Keratinocyte (primary cell): ENCODE results near the gene MYH7B. TPM values are rescaled to one million over a fixed set of nuclear protein-coding genes. Genes with fewer than 3 reads are reported as not detected.

Source experiments
- DNase-seq: peaks from one replicate; pipeline ENCODE4 v3.0.0-alpha.2; 2011; ENCODE audit warnings: low read depth, missing footprints, low spot score
- FAIRE-seq: peaks from 2 replicates; lab custom pipeline; 2011; peaks lifted over from hg19 to GRCh38; lab: Jason Lieb, UNC
- H2AFZ ChIP-seq: 2 replicates; pipeline ENCODE4 v1.6.0; 2012; ENCODE audit warnings: low read length, control low read depth, inconsistent platforms; ENCODE audit not compliant: control insufficient read depth
- H3K27ac ChIP-seq: 2 replicates; pipeline ENCODE4 v1.5.1; 2011; ENCODE audit warnings: low read length; ENCODE audit not compliant: control insufficient read depth, insufficient read depth
- H3K27me3 ChIP-seq: 3 replicates; pipeline ENCODE4 v1.6.0; 2011; ENCODE audit warnings: low read length; ENCODE audit not compliant: control insufficient read depth, insufficient read depth; ENCODE audit errors: extremely low read depth
- H3K36me3 ChIP-seq, 2 experiments: 2 replicates in 1 of 2; 3 replicates in 1 of 2; pipeline ENCODE4 v1.5.1; 2011; ENCODE audit warnings: low read length in 2 of 2, mild to moderate bottlenecking in 1 of 2; ENCODE audit not compliant: control insufficient read depth in 2 of 2, insufficient read depth in 2 of 2; ENCODE audit errors: extremely low read depth in 1 of 2
- H3K4me1 ChIP-seq: 3 replicates; pipeline ENCODE4 v1.5.1; 2011; ENCODE audit warnings: low read length; ENCODE audit not compliant: control insufficient read depth, insufficient read depth; ENCODE audit errors: extremely low read depth
- H3K4me2 ChIP-seq: 3 replicates; pipeline ENCODE4 v1.6.0; 2011; ENCODE audit warnings: low read depth, low read length; ENCODE audit not compliant: control insufficient read depth, insufficient read depth; ENCODE audit errors: extremely low read depth
- H3K4me3 ChIP-seq, 3 experiments: fragments of 200-600 bp in 1 of 3; sonication (generic) in 1 of 3; 2 replicates in 2 of 3; 3 replicates in 1 of 3; pipeline ENCODE4 v1.5.1; 2011 to 2016; ENCODE audit warnings: low read length in 3 of 3, mild to moderate bottlenecking in 3 of 3, control low read depth in 2 of 3, inconsistent platforms in 1 of 3, low read depth in 1 of 3, mixed read lengths in 1 of 3, mixed run types in 1 of 3, moderate library complexity in 1 of 3; ENCODE audit not compliant: control insufficient read depth in 2 of 3, insufficient read depth in 2 of 3; ENCODE audit errors: extremely low read depth in 1 of 3
- H3K79me2 ChIP-seq: 2 replicates; pipeline ENCODE4 v1.6.0; 2012; ENCODE audit warnings: low read length; ENCODE audit not compliant: control insufficient read depth, insufficient read depth
- H3K9ac ChIP-seq: 3 replicates; pipeline ENCODE4 v1.6.0; 2011; ENCODE audit warnings: low read length; ENCODE audit not compliant: control insufficient read depth, insufficient read depth; ENCODE audit errors: extremely low read depth
- H3K9me1 ChIP-seq: 3 replicates; pipeline ENCODE4 v1.6.0; 2011; ENCODE audit warnings: low read length; ENCODE audit not compliant: control insufficient read depth, insufficient read depth; ENCODE audit errors: extremely low read depth
- H3K9me3 ChIP-seq: 2 replicates; pipeline ENCODE4 v1.5.1; 2012; ENCODE audit warnings: low read depth, low read length; ENCODE audit not compliant: control insufficient read depth
- H4K20me1 ChIP-seq: 3 replicates; pipeline ENCODE4 v1.6.0; 2011; ENCODE audit warnings: low read length; ENCODE audit not compliant: control insufficient read depth, insufficient read depth; ENCODE audit errors: extremely low read depth
- EZH2 ChIP-seq: IDR thresholded peaks from one replicate; pipeline ENCODE4 v1.6.1; 2012; ENCODE audit warnings: inconsistent platforms, mild to moderate bottlenecking, low read length, moderate library complexity
- dilution Hi-C: fragments of 300-500 bp; cut with MboI; formaldehyde crosslinking; loops from one replicate; pipeline ENCODE4 v1.7.0; 2020; ENCODE audit warnings: low sequenced_read_pairs; ENCODE audit not compliant: extremely low pct_ligation_motif_present
- polyA plus RNA-seq, 5 experiments: library from polyadenylated mRNA; depleted of rRNA in 3 of 5; stranded (reverse) in 3 of 5; stranded (forward) in 1 of 5; unstranded in 1 of 5; fragments of >200 nt; gene quantifications; 1 replicate in 1 of 5; 2 replicates in 3 of 5; 3 replicates in 1 of 5; pipeline versions ENCODE4 v1.2.1 to v1.2.3, GENCODE V29; 2011 to 2012; ENCODE audit warnings: missing spikeins in 2 of 5, low read depth in 1 of 5, low replicate concordance in 1 of 5
- TF ChIP-seq, protein P1 (sequence below), 3 experiments: IDR thresholded peaks in 1 of 3; conservative IDR thresholded peaks in 1 of 3; optimal IDR thresholded peaks in 1 of 3; 2 replicates in 2 of 3; 3 replicates in 1 of 3; pipeline versions ENCODE3 to v1.5.1; 2011; ENCODE audit warnings: low read length in 3 of 3, mild to moderate bottlenecking in 3 of 3, moderate library complexity in 2 of 3, control low read depth in 1 of 3, inconsistent platforms in 1 of 3; ENCODE audit not compliant: insufficient read depth in 2 of 3; ENCODE audit errors: extremely low read depth in 1 of 3

The MYH7B gene
- polyA plus RNA-seq, 1 donor (not counting 4 experiments of a cell fraction or from before 2014, with no cell fraction given) = 0.01 TPM

DNA sequence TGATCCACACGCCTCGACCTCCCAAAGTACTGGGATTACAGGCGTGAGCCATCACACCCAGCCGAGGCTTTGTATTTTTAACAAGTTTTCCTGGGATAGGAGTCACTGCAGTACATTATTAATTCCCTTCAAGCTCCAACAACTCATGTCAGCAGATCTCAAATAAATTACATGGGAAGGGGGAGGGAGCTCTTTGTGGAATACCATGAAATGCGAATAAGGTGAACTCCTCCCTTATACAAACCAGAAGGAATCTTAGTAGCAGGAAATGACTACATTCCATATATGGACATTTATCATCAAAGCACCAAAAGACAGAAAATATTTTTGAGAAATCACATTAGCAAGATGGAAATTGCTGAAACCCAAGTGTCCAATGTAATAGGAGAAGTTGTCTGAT is 3.0 kb upstream of the MYH7B start:
- Histone ChIP-seq H3K4me1 (peaks cover 49% of the 10 kb centered on the region), H3K9me3 (no peaks in the 10 kb centered on the region), H3K36me3 (peaks cover 1 to 7% of the 10 kb centered on the region in 2 experiments), H3K9me1 (peaks cover 2% of the 10 kb centered on the region), H3K79me2 (peaks cover 12% of the 10 kb centered on the region), H2AFZ (no peak overlapping the region), H3K4me2 (peak overlapping the region; percentile 41), H3K9ac (no peak overlapping the region), H3K27ac (peak overlapping the region; percentile 16), H3K4me3 (no peak overlapping the region), H4K20me1 (no peaks in the 10 kb centered on the region), H3K27me3 (no peaks in the 10 kb centered on the region)
- FAIRE-seq (no peak), DNase-seq (no peak)
- TF ChIP-seq EZH2 = no peak
- TF ChIP-seq, protein P1, sequence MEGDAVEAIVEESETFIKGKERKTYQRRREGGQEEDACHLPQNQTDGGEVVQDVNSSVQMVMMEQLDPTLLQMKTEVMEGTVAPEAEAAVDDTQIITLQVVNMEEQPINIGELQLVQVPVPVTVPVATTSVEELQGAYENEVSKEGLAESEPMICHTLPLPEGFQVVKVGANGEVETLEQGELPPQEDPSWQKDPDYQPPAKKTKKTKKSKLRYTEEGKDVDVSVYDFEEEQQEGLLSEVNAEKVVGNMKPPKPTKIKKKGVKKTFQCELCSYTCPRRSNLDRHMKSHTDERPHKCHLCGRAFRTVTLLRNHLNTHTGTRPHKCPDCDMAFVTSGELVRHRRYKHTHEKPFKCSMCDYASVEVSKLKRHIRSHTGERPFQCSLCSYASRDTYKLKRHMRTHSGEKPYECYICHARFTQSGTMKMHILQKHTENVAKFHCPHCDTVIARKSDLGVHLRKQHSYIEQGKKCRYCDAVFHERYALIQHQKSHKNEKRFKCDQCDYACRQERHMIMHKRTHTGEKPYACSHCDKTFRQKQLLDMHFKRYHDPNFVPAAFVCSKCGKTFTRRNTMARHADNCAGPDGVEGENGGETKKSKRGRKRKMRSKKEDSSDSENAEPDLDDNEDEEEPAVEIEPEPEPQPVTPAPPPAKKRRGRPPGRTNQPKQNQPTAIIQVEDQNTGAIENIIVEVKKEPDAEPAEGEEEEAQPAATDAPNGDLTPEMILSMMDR (optimal IDR thresholded peaks at IDR 0.05 in 1 of 3, IDR thresholded peaks at IDR 0.05 in 1 of 3, conservative IDR thresholded peaks at IDR 0.05 in 1 of 3; ENCODE audit: extremely low read depth in 1 of 3, insufficient read depth in 2 of 3, low read length in 3 of 3) = no peak
- dilution Hi-C loops = no loop called here

DNA sequence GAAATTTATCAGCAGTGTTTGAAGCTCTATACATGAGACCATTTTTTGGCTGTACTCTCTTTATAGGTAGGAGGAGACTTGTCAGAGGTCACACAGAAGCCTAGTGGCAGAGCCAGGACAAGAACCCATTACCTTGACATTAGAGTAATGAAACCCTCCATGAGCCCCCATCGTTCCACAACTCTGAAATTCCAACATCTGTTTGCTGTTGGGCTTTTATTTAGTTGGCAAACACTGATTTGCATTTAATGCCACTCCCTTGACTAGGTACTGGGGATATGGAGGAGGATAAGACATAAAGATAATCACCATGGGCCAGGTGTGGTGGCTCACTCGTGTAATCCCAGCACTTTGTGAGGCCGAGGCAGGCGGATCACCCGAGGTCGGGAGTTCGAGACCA is 1.7 kb upstream of the MYH7B start:
- Histone ChIP-seq H3K4me1 (peaks cover 38% of the 10 kb centered on the region), H2AFZ (no peak overlapping the region), H3K9me3 (no peaks in the 10 kb centered on the region), H3K27me3 (no peaks in the 10 kb centered on the region), H4K20me1 (no peaks in the 10 kb centered on the region), H3K9ac (no peak overlapping the region), H3K4me2 (no peak overlapping the region), H3K27ac (no peak overlapping the region), H3K9me1 (peaks cover 2% of the 10 kb centered on the region), H3K4me3 (no peak overlapping the region), H3K79me2 (peaks cover 12% of the 10 kb centered on the region), H3K36me3 (peaks cover under 1 to 7% of the 10 kb centered on the region in 2 experiments)
- DNase-seq (no peak), FAIRE-seq (no peak)
- dilution Hi-C loops = no loop called here
- TF ChIP-seq, protein P1 (optimal IDR thresholded peaks at IDR 0.05 in 1 of 3, IDR thresholded peaks at IDR 0.05 in 1 of 3, conservative IDR thresholded peaks at IDR 0.05 in 1 of 3; ENCODE audit: extremely low read depth in 1 of 3, insufficient read depth in 2 of 3, low read length in 3 of 3) = no peak
- TF ChIP-seq EZH2 = no peak
